ENCODE data around the gene TBC1D5.

The TBC1D5 gene

DNA sequence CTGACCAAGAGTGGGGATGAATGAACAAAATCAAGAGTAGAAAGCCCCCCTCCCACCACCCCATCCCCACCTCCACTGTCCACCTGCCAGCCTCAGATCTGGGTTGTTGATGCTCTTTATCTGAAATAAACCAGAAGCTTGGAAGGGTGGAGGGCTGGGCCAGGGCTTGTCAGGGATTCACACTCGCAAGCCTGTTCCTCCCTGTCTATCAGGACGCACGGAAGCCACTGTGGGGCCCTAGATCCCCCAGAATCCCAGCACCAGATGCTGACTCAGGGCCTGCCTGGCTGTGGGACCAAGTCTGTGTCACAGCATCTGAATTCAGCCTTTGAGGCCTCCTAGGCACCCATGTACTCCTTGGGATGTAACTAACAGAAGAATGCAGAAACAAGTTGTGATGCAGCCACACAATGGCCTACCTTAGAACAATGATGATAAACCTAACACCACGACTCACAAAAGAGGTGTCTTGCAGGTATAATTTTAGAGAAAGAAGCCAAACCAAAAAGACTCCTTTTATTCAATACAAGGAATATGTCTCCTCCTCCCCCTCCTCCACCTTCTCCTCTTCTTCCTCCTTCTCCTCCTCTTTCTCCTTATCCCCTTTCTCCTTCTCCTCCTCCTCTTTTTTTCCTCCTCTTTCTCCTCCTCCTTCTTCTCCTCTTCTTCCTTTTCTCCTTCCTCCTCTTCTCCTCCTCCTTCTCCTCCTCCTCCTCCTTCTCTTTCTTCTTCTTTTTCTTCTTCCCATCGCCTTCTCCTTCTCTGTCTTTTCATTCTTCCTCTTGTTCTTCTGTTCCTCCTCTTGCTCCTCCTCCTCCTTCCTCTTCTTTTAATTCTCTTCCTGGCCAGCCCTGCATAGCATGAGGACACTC is 623.0 kb downstream of the TBC1D5 start:
- DNase-seq (ENCODE audit: low read depth in 2 of 2, low spot score in 1 of 2): no peak

DNA sequence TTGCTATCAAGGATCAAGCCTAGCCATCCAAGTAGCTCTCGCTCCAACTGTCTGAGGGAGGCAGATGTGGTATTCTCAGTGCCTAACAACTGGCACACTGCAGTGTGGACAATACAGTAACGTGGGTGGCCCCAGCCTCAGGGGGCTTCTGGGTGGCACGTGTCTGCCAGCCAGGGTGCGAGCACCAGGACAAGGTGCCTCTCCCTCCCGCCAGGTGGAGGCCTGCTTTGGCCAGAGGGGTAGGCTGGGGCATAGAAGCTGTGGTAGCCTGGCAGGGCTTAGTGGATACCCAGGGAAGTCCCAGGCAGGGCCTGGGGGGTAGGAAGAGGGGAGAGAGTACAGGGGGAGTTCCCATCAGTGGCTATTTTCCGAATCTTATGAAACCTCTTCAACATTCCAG is 623.7 kb downstream of the TBC1D5 start:
- DNase-seq (ENCODE audit: low read depth in 2 of 2, low spot score in 1 of 2): no peak

DNA sequence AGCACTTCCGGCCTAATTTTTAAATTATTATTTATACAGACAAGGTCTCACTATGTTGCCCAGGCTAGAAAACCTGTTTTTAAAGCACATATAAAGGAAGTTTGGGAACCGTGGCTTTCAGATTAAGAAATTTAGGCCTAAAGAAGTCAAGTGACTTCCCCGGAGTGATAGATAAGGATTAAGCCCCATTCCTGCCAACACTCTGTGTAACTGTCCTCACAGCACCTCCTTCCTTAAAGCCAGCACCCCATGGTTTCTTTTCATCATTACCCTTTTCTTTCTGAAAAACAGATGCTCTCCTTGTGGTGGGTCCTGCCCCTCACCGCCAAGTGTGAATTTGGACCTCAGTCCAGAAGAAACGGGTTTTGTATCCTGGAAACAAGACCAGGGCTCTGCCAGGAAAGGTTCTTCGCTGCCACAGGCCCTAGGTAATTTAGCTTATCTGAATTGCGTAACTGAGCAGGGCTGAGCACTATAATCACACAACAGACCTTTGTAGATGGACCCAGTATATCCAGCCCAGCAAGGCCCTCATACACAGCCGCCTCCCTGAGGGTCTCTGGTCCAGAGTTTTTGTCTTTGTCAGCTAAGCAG is 626.3 kb downstream of the TBC1D5 start:
- no peak for DNase-seq (ENCODE audit: low read depth in 2 of 2, low spot score in 1 of 2)

DNA sequence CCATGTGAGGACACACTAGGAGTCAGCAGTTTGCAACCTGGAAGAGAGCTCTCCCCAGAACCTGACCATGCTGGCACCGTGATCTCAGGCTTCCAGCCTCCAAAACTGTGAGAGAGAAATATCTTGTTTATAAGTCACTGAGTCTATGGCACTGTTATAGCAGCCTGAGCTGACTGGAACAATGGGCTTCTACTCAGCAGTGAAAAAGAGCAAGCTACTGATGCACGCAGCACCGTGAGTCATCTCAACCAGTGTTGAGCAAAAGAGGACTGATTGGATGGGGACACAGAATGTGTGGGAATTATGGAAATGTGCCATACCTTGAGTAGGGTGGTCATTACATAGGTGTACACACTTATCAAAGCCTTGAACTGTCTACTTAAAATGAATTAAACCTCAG is 627.2 kb downstream of the TBC1D5 start:
- no peak for DNase-seq (ENCODE audit: low read depth in 2 of 2, low spot score in 1 of 2)

DNA sequence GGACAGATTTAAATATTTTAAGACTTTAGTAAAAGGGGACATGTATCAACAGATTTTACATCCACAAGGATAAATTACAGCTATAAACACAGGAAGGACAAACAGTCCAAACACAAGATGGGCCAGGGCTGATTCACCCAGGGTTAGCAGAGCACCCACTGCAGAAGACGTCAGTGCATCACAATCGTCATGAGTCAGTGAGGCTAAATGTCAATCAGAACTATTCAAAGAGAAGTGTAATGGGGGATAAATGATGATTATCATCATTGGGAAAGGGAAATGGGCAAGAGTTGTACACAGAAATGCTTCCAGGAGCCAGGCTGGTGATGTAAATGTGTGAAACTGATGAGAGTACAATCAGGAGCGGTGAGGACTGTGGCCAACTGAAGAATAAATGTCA is 630.8 kb downstream of the TBC1D5 start:
- no peak for DNase-seq (ENCODE audit: low read depth in 2 of 2, low spot score in 1 of 2)

DNA sequence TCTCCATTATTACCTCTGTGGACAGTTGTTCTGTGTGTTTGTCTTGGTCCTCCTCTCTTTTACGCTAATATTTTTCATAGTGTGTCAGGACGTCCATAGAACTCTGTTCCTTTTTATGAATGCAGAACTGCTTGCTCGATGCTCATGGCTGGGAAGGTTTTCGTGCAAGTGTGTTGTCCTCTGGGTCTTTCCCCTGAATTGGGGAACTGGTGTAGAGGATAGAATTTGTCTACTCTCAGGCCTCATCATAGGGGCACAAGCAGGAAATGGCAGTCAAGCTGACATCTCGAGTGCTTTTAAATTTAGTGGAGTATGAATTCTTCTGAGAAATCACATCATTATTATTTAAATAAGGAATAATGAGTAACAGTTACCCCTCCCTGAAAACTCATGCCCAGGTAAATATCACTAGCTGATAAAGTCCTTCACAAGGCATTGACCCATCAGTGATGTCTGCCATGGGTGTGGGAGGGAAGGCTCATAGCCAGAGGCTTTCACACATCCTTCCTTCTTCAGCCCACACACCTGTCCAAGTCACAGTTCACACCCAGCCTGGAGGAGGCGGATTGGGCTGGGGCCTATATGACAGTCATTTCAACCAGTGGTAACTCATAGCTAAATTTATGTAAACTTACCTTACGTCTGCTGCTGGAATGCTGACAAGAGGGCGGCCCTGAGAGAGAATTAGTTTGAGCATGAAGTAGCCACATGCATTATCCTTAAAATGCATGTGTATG is 631.6 kb downstream of the TBC1D5 start:
- DNase-seq (ENCODE audit: low read depth in 2 of 2, low spot score in 1 of 2): no peak
